Stimulated activated naive B cell treated with anti-CD40 and anti-IgM and Interleukin-4, amounts not matched to agents 10 μg/mL and 1 μg/mL and 100 μg/mL, for 72 hours (primary cell): ENCODE measurements around the gene LSM7.

ENCODE experiments used
- ATAC-seq, 2 donors: fragments of 150-1000 bp; cut with Tn5 transposase; replicated peaks; 2 replicates each; pipeline ENCODE4 v1.10.0; 2021; ENCODE audit warnings: moderate library complexity in 1 of 2
- DNase-seq: peaks from one replicate; pipeline ENCODE4 v3.0.0; 2021
- H3K27ac Mint-ChIP-seq: one replicate; pipeline ENCODE4 v1.8.0; 2022; ENCODE audit warnings: mild to moderate bottlenecking, mixed read lengths
- H3K27me3 Mint-ChIP-seq, 2 donors: one replicate each; pipeline ENCODE4 v1.8.0; 2022; ENCODE audit warnings: mixed read lengths in 2 of 2
- H3K36me3 Mint-ChIP-seq, 2 donors: one replicate each; pipeline ENCODE4 v1.8.0; 2022; ENCODE audit warnings: mixed read lengths in 2 of 2, mild to moderate bottlenecking in 1 of 2
- H3K4me1 Mint-ChIP-seq, 2 donors: one replicate each; pipeline ENCODE4 v1.8.0; 2022; ENCODE audit warnings: mixed read lengths in 2 of 2, mild to moderate bottlenecking in 1 of 2
- H3K4me3 Mint-ChIP-seq, 2 donors: one replicate each; pipeline ENCODE4 v1.8.0; 2022; ENCODE audit warnings: mild to moderate bottlenecking in 2 of 2, mixed read lengths in 2 of 2, moderate library complexity in 1 of 2
- H3K9me3 Mint-ChIP-seq, 2 donors: one replicate each; pipeline ENCODE4 v1.8.0; 2022; ENCODE audit warnings: mixed read lengths in 2 of 2, mild to moderate bottlenecking in 1 of 2

The LSM7 gene

DNA sequence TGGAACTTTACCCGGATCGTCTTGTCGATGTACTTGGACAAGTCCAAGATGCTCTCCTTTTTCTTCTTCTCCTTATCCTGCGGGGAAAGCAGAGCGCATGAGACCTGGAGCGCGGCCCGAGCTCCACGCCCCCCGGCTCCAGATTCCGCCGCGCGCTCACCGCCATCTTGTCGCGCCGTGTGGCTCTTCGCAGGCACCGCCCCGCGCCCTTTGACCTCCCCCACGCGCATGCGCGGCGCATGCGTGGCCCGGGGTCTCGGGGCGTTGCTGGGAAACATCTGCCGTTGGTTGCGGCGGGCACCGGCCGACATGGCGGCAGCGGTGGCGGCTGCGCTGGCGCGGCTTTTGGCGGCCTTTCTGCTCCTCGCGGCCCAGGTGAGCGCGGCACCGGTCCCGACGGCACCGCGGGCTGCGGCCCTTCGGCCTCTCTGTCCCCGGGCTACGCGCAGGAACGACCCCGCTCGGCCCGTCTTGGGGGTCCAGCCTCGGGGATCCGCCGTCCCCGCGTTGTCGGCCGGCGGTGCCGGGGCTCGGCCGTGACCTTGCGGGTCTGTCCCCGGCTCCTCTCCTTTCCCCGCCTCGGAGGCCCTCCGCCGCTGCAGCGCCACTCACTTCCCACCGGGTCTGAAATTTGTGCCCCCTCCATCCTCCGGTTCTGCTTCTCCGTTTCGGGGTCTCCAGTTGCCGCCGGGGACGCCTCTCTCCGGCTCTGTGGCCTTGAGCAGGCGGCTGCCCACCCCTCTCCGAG lies at the start of gene LSM7, which contains the start of gene SPPL2B:
LSM7 (minus strand) TSS at position 186 of the 748 bp plus-strand sequence; CDS start at position 166, 20 bp downstream.
SPPL2B (plus strand) TSS at position 284 of the 748 bp plus-strand sequence; CDS start at position 310, 26 bp downstream.
- Mint-ChIP-seq H3K9me3 (no peaks in the 10 kb centered on the region), H3K27ac (peak within 1 kb of the TSS; percentile 98), H3K27me3 (no peaks in the 10 kb centered on the region), H3K4me1 (peaks cover 71 to 88% of the 10 kb centered on the region in 2 donors), H3K4me3 (peak within 1 kb of the TSS; percentile 89 to 98), H3K36me3 (peaks cover 27 to 41% of the 10 kb centered on the region in 2 donors)
- ATAC-seq (peak; percentile 59 to 62), DNase-seq (peak; percentile 85)

DNA sequence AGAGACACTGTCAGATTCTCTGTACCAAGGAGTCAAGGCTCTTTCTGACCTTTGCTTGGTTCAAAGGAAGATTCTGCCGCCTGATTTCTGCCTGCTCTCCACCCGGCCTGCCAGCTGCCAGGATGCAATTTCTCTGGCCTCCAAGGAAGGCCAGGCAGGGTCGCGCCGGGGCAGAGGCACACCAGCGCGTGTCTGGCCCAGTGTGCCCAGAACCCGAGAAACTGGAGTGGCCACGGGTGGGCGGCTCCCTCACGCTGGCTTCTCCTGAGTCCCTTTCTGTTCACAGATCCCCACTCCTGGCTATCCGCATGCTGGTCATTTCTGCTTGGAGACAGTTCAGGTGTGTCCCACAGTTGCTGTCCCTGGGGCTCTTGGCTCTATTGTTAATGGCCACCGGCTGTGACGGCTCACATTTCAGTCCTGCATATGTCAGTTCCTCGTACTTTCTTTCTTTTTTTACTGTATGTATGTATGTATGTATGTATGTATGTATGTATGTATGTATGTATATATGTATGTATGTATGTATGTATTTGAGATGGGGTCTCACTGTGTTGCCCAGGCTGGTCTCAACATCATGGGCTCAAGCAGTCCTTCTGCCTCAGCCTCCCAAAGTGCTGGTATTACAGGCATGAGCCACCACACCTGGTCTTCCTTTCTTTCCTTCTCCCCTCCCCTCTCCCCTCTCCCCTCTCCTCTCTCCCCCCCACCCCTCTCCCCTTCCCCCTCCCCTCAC lies 48.6 kb upstream of the LSM7 start:
- Mint-ChIP-seq H3K4me1 (peaks cover 3 to 5% of the 10 kb centered on the region in 2 donors), H3K9me3 (peaks cover 13 to 17% of the 10 kb centered on the region in 2 donors), H3K27me3 (peaks cover 11 to 17% of the 10 kb centered on the region in 2 donors), H3K4me3 (no peak overlapping the region), H3K36me3 (peaks cover 7 to 20% of the 10 kb centered on the region in 2 donors), H3K27ac (no peak overlapping the region)
- ATAC-seq (no peak), DNase-seq (no peak)

DNA sequence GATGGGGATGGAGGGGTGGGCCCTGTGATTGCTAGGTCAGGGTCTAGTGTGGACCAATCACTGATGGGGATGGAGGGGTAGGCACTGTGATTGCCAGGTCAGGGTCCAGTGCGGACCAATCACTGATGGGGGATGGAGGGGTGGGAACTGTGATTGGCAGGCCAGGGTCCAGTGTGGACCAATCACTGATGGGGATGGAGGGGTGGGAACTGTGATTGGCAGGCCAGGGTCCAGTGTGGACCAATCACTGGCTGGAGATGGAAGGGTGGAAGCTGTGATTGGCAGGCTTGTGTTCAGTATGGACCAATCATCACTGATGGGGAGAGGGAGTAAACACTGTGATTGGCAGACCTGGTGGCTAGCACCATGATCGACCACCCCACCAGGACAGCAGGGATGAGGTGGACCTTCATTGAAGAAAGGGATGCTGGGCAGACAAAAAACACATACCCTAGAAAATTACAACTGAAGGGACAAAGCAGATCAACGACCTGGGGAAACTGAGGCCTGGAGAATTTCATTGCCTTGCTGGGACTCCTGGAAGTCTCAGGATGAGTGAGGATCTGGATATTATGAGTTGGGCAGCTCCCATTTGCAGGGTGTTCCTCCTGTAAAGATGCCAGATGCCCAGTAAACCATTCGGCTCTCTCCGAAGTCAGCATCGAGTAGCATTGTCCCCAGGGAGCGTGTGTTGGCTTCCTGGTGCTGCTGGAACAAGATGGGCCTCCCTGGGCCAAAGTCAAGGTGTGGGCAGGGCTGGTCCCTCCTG lies 47.2 kb upstream of the LSM7 start:
- peaks cover 5 to 13% of the 10 kb centered on the region in 2 donors for H3K36me3 Mint-ChIP-seq
- no peak overlapping the region for H3K27ac Mint-ChIP-seq
- peaks cover 9 to 10% of the 10 kb centered on the region in 2 donors for H3K9me3 Mint-ChIP-seq
- H3K4me3 Mint-ChIP-seq, result no peak overlapping the region
- peaks cover 3 to 5% of the 10 kb centered on the region in 2 donors for H3K4me1 Mint-ChIP-seq
- peaks cover 13 to 17% of the 10 kb centered on the region in 2 donors for H3K27me3 Mint-ChIP-seq
- DNase-seq (no peak), ATAC-seq (peak; percentile 25 to 27)

DNA sequence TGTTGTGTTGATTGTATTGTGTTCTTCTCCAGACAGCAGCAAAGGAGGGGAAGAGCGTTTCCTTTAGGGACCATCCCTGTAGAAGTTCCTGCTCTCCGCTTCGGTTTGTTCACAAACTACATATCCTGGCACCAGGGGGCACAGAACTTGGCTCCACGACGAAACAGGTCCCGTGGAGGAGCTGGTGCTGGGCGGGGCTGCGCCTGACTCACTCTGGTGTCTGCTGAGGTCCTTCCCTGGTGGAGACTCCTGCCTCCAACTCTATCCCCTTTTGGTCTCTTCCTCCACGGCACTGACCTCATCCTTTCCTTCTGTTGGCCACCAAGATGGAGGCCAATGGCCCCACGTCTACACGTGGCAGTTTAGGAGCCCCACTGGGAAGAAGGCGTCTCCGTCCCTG lies 46.4 kb upstream of the LSM7 start:
- H3K9me3 Mint-ChIP-seq, result peaks cover 9 to 10% of the 10 kb centered on the region in 2 donors
- H3K27ac Mint-ChIP-seq, result peak overlapping the region; percentile 79
- H3K4me3 Mint-ChIP-seq, result no peak overlapping the region
- H3K36me3 Mint-ChIP-seq, result peaks cover 5 to 13% of the 10 kb centered on the region in 2 donors
- peaks cover 13 to 17% of the 10 kb centered on the region in 2 donors for H3K27me3 Mint-ChIP-seq
- peaks cover 3 to 5% of the 10 kb centered on the region in 2 donors for H3K4me1 Mint-ChIP-seq
- no peak for ATAC-seq
- DNase-seq, result no peak

DNA sequence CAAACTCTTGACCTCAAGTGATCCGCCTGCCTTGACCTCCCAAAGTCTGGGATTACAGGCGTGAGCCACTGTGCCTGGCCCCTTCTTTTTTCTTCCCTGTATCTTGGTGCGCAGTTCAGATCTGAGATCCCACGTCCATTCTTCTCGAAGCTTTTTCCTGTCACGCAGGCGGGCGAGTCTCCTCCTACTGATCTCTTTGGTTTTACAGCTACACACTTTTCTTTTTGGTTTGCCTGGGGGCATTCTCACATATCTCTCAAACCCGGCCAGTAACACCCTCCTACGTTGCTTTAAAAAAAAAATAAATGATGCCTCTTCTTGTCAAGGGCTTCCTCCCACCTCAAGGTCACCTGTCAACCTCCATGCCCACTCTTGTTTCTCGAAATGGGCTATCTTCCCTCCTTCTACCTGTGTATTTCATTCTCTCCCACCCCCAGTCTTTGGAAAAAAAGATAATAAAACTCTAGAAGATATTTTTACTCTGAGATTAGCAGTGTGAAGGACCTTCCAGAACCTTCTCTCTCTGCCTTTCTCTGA lies 43.8 kb upstream of the LSM7 start:
- H3K9me3 Mint-ChIP-seq, result peaks cover 0 to 3% of the 10 kb centered on the region in 2 donors
- H3K36me3 Mint-ChIP-seq, result peaks cover 3 to 4% of the 10 kb centered on the region in 2 donors
- H3K4me3 Mint-ChIP-seq, result no peak overlapping the region
- no peak overlapping the region for H3K27ac Mint-ChIP-seq
- no peak for ATAC-seq
- peaks cover 13% of the 10 kb centered on the region in 2 donors for H3K27me3 Mint-ChIP-seq
- H3K4me1 Mint-ChIP-seq, result peaks cover 0 to 2% of the 10 kb centered on the region in 2 donors
- DNase-seq, result no peak

DNA sequence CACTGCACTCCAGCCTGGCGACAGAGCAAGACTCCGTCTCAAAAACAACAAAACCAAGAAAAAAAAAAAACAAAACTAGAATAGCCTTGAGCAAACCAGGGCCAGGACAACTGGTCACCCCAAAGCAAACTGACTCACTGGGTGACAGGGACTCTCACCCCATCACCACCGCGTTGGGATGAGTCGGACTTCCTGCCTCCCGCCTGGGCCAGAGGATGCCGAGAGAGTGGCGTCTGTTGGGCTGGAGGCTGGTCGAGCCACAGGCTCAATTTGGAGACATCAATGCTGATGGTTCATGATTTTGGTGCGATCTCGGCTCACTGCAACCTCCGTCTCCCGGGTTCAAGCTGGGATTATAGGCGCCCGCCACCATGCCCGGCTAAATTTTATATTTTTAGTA lies 43.3 kb upstream of the LSM7 start:
- H3K27me3 Mint-ChIP-seq, result peaks cover 13% of the 10 kb centered on the region in 2 donors
- no peak for ATAC-seq
- peaks cover 0 to 3% of the 10 kb centered on the region in 2 donors for H3K9me3 Mint-ChIP-seq
- no peak for DNase-seq
- peaks cover 0 to 2% of the 10 kb centered on the region in 2 donors for H3K4me1 Mint-ChIP-seq
- no peak overlapping the region for H3K27ac Mint-ChIP-seq
- peaks cover 3 to 4% of the 10 kb centered on the region in 2 donors for H3K36me3 Mint-ChIP-seq
- H3K4me3 Mint-ChIP-seq, result no peak overlapping the region

DNA sequence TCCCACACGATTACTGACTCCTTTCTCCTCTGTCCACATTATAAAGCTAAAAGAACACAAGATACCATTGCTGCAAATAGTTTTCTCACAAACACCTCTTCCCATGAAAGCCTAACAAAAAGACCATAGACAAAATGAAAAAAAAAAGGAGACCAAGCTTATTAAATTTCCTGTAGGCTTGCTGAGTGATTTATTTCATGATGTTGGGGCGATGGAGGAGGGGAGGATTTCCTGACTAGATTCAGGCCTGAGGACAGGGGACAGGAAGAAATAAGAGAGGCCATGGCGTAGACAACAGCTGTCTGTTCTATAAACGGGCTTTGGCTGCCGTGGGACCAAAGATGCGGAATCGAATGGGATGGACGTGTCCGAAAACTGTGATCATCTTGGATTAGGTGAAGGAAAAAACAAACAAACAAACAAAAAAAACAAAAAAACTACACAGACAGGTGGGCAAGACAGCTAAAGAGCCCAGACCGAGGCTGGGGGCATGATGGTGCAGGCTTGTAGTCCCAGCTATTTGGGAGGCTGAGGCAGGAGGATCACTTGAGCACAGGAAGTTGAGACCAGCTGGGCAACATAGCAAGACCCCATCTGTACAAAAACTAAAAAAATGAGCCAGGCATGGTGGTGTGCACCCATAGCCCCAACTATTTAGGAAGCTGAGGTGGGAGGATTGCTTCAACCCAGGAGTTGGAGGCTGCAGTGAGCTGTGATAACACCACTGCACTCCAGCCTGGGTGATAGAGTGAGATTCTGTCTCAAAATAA lies 37.0 kb upstream of the LSM7 start:
- H3K4me3 Mint-ChIP-seq, result no peak overlapping the region
- H3K36me3 Mint-ChIP-seq, result peaks cover 3 to 4% of the 10 kb centered on the region in 2 donors
- H3K27me3 Mint-ChIP-seq, result peaks cover 11 to 16% of the 10 kb centered on the region in 2 donors
- H3K9me3 Mint-ChIP-seq, result no peaks in the 10 kb centered on the region
- no peak for DNase-seq
- no peak overlapping the region for H3K27ac Mint-ChIP-seq
- ATAC-seq, result no peak
- peaks cover 4 to 9% of the 10 kb centered on the region in 2 donors for H3K4me1 Mint-ChIP-seq

DNA sequence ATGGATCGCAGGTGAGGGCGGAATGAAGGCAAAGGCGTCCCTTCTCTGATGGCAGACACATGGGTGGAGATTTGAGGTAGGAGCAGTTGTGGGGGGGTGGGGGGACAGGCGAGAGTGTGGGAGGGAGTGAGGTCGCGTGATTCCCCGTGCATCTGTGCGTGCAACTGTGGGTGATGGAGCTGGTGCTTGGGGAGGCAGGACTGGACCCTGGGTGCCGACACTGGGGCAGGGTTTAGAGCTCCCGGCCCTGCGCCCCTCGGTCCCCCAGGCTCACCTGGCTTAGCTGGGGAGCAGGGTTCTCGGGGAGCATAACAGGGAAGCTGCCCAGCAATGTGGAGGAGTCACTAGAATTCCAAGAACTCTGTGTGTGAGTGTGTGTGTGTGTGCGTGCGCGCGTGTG lies 35.0 kb upstream of the LSM7 start:
- Mint-ChIP-seq H3K9me3 (no peaks in the 10 kb centered on the region), H3K4me1 (peaks cover 6 to 10% of the 10 kb centered on the region in 2 donors), H3K36me3 (peaks cover 3 to 4% of the 10 kb centered on the region in 2 donors), H3K4me3 (no peak overlapping the region), H3K27me3 (peaks cover 12 to 17% of the 10 kb centered on the region in 2 donors), H3K27ac (no peak overlapping the region)
- DNase-seq (no peak), ATAC-seq (no peak)

DNA sequence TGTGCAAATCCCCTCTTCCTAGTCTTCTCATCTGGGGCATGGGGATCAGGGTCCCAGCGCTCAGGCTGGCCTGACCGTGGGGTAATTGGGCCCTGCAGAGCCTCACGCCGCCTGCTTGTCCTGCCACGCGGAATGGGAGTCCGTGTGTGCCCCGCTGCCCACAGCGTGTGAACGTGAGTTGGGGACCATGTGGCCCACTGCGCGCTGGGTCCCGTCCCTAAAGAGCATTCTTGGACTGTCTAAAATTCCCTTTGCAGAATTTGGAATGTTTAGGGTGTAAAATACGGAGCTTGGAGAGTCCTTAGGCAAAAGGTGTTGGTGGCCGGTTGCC lies 34.5 kb upstream of the LSM7 start:
- no peaks in the 10 kb centered on the region for H3K36me3 Mint-ChIP-seq
- H3K4me3 Mint-ChIP-seq, result no peak overlapping the region
- ATAC-seq, result no peak
- DNase-seq, result no peak
- peaks cover 6 to 9% of the 10 kb centered on the region in 2 donors for H3K4me1 Mint-ChIP-seq
- peaks cover 7 to 13% of the 10 kb centered on the region in 2 donors for H3K27me3 Mint-ChIP-seq
- H3K27ac Mint-ChIP-seq, result no peak overlapping the region
- H3K9me3 Mint-ChIP-seq, result peaks cover 0 to under 1% of the 10 kb centered on the region in 2 donors

DNA sequence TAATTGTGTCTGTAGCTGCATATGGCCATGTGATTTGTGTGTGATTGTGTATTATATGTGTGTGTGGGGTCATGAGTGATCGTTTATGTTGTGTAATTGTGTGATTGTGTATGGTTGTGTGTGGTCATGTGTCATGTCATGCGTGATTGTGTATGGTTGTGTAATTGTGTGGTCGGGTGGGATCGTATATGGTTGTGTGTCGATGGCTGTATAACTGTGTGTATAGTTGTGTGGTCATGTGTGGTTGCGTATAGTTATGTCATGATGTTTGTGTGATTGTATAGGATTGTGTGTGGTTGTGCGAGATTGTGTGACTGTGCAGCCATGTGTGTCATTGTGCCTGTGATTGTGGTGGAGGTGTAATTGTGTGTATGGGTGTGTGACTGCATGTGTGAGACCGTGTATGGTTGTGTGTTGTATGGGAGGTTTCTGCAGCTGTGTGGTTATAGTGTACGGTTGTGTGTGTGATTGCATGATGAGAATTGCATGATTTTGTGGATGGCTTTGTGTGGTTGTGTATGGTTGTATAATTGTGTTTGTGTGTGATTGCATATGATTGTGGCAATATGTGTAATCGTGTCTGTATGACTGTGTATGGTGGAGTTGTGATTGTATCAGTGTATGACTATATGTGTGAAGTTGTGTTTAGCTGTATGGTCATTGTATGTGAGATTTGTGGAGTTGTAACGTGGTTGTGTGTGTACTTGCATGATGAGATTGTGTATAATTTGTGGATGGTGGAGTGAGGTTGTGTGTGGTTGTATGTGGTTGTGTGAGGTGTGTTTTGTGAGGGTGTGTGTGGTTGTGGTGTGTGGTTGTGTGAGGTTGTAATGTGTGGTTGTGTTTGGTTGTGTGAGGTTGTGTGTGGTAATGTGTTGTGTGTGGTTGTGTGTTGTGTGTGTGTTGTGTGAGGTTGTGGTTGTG lies 33.9 kb upstream of the LSM7 start:
- no peak overlapping the region for H3K27ac Mint-ChIP-seq
- peaks cover 6 to 10% of the 10 kb centered on the region in 2 donors for H3K4me1 Mint-ChIP-seq
- no peak overlapping the region for H3K4me3 Mint-ChIP-seq
- ATAC-seq (no peak), DNase-seq (no peak)
- H3K36me3 Mint-ChIP-seq, result peaks cover 0 to 1% of the 10 kb centered on the region in 2 donors
- H3K27me3 Mint-ChIP-seq, result peaks cover 7 to 13% of the 10 kb centered on the region in 2 donors
- H3K9me3 Mint-ChIP-seq, result peaks cover 0 to 3% of the 10 kb centered on the region in 2 donors

DNA sequence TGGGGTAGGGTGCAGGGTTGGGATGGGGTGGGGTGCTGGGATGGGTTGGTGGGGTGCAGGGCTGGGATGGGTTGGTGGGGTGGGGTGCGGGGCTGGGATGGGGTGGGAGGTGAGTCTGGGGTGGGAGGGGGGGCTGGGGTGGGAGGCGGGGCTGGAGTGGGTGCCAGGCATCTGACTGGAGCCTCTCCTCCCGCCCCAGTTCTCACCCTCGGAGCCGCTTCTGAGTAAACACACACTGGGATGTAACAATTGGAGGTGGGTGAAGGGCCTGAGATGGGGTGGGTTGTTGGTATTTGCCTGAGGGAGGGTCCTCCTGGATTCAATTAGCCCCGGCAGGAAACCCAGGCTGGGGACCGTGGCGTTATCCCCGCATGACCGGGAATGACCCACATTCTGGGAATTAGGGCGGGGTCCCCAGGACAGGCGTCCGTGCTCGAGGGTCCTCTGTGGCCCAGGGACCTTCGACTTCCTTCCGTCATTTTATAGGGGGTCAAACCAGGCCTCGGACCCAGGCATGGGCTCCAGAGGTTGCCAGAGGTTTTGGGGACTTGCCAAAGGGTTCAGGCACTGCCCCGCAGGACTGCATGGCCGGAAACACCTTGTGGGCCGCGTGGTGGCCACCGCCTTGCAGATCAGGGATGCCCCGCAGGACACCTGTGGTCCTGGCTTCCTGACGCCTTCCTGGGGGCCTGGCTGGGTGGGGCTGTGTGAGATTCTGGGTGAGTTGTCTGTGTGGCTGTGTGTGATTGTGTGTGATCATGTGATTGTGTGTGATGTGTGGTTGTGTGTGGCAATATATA lies 33.1 kb upstream of the LSM7 start:
- H3K4me3 Mint-ChIP-seq, result no peak overlapping the region

DNA sequence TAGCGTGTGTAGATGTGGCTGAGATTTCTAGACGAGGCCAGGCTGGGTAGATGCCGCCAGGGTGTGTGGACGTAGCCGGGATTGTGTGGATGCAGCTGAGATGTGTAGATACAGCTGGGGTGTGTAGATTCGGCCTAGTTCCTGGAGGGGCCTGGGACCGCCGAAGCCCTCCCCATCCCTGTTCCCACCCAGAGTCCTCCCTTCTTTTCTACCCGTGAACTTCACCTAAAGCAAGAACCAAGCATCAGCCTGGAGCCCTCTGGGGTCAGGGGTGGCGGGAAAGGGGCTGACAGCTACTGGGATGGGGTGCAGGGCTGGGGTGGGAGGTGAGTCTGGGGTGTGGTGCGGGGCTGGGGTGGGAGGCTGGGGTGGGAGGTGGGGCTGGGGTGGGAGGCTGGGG lies 32.4 kb upstream of the LSM7 start:
- peaks cover 0 to 3% of the 10 kb centered on the region in 2 donors for H3K9me3 Mint-ChIP-seq
- H3K36me3 Mint-ChIP-seq, result peaks cover 2 to 11% of the 10 kb centered on the region in 2 donors
- DNase-seq (no peak), ATAC-seq (no peak)
- H3K4me3 Mint-ChIP-seq, result no peak overlapping the region
- peaks cover 7 to 13% of the 10 kb centered on the region in 2 donors for H3K27me3 Mint-ChIP-seq
- H3K4me1 Mint-ChIP-seq, result peaks cover 6 to 10% of the 10 kb centered on the region in 2 donors
- H3K27ac Mint-ChIP-seq, result no peak overlapping the region

More for the DNA sequence above, 33.1 kb upstream of the LSM7 start:
- ATAC-seq, result no peak
- peaks cover 0 to 3% of the 10 kb centered on the region in 2 donors for H3K9me3 Mint-ChIP-seq
- H3K27ac Mint-ChIP-seq, result no peak overlapping the region
- peaks cover 6 to 10% of the 10 kb centered on the region in 2 donors for H3K4me1 Mint-ChIP-seq
- no peak for DNase-seq
- H3K27me3 Mint-ChIP-seq, result peaks cover 7 to 13% of the 10 kb centered on the region in 2 donors
- peaks cover under 1 to 8% of the 10 kb centered on the region in 2 donors for H3K36me3 Mint-ChIP-seq
